ENCODE data around the gene MAMDC4.

DNA sequence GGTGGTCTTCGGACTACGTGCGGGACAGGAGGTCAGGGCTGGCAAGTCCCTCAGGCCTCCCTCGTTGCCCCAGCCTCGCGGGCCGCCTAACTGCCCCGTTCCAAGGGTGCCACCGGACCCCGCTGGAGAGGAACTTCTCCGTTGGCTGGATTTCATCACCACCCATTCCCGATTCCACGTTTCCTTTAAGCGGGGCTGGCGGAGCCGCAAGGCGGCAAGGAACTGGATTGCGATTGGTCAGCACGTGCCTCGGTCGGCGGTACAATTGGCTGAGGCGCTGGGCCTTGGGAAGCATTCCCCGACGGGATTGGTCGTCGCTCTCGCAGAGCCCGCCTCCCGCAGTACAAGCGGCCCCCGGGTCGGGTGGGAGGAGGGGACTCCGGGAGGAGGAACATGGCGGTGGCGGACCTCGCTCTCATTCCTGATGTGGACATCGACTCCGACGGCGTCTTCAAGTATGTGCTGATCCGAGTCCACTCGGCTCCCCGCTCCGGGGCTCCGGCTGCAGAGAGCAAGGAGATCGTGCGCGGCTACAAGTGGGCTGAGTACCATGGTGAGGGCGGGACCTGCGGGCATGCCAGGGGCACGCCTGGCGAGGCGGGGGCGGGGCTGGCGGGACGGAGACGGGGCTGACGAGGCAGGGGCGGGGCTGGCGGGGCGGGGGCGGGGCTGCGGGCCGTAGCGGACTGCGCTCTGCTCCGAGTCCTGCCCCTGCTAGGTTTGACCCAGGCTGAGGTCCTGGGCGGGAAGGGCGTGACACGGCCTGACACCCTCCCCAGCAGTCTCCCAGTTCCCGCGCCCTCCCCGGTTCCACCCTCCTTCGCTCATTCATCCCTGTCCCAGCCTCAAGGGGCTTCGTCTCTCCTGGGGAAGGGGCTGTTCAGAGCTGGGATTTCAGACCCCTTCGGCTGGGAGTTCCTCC is 2.8 kb upstream of the MAMDC4 start, which contains the start of gene PHPT1:
- TF ChIP-seq, protein P1, sequence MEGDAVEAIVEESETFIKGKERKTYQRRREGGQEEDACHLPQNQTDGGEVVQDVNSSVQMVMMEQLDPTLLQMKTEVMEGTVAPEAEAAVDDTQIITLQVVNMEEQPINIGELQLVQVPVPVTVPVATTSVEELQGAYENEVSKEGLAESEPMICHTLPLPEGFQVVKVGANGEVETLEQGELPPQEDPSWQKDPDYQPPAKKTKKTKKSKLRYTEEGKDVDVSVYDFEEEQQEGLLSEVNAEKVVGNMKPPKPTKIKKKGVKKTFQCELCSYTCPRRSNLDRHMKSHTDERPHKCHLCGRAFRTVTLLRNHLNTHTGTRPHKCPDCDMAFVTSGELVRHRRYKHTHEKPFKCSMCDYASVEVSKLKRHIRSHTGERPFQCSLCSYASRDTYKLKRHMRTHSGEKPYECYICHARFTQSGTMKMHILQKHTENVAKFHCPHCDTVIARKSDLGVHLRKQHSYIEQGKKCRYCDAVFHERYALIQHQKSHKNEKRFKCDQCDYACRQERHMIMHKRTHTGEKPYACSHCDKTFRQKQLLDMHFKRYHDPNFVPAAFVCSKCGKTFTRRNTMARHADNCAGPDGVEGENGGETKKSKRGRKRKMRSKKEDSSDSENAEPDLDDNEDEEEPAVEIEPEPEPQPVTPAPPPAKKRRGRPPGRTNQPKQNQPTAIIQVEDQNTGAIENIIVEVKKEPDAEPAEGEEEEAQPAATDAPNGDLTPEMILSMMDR (IDR thresholded peaks at IDR 0.05; ENCODE audit: insufficient read depth, low read depth, low read length) = no peak
- TF ChIP-seq EZH2 (IDR thresholded peaks at IDR 0.05; ENCODE audit: insufficient read depth, low read length) = no peak
